LNCAP (cell line): ENCODE data around the gene RANBP3.

ENCODE experiments used
- TF ChIP-seq, protein P1 (sequence below): fragments of 450-650 bp; IDR thresholded peaks from 2 replicates; pipeline ENCODE4 v1.5.1; 2017; ENCODE audit warnings: mild to moderate bottlenecking

The RANBP3 gene

DNA sequence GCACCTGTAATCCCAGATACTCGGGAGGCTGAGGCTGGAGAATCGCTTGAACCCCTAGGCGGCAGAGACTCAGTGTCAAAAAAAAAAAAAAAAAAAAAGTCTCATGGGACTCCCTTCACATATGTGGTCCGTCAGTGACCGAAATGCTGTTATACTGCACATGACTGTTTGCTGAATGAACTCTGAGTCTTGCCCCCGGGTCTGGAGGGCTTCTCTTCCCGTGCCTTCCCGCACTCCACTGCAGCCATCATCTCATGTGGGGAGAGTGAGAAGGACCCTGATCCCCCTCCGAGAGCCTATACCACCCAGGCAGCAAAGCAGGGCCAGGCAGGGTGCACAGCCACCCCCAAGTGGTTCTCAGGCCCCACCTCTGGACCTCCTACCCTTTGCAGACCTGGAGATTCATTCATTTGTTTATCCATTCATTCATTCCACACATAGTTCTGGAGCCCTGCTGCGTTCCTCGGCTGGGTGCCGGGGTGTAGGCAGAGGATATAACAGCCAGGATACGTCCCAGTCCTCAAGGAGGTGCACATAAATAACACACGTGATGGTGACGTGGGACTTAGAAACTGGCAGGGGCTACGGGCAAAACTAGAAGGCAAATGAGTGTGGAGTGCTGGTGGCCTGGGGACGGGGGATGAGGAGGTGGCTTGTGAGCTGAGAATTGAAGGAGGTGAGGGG is 88.5 kb downstream of the RANBP3 start:
- TF ChIP-seq, protein P1, sequence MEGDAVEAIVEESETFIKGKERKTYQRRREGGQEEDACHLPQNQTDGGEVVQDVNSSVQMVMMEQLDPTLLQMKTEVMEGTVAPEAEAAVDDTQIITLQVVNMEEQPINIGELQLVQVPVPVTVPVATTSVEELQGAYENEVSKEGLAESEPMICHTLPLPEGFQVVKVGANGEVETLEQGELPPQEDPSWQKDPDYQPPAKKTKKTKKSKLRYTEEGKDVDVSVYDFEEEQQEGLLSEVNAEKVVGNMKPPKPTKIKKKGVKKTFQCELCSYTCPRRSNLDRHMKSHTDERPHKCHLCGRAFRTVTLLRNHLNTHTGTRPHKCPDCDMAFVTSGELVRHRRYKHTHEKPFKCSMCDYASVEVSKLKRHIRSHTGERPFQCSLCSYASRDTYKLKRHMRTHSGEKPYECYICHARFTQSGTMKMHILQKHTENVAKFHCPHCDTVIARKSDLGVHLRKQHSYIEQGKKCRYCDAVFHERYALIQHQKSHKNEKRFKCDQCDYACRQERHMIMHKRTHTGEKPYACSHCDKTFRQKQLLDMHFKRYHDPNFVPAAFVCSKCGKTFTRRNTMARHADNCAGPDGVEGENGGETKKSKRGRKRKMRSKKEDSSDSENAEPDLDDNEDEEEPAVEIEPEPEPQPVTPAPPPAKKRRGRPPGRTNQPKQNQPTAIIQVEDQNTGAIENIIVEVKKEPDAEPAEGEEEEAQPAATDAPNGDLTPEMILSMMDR, result no peak

DNA sequence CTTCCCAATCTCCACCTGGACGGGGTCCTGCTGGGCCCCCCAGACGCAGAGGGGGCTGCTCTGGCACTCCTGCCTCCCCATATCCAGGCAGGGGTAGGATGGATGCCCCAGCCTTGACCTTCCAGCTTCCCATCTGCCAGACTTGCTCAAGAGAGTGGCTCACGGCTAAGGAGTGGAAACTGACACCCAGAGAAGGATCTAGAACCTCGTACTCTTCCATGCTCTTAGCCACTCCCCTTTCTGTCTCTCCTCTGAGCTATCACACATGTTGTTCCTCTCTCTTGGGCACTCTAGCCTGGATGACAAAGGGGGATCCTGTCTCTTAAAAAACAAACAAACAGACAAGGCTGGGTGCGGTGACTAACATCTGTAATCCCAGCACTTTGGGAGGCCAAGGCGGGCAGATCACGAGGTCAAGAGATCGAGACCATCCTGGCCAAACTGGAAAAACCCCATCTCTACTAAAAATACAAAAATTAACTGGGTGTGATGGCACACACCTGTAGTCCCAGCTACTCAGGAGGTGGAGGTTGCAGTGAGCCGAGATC is 95.4 kb downstream of the RANBP3 start:
- TF ChIP-seq, protein P1, result no peak

DNA sequence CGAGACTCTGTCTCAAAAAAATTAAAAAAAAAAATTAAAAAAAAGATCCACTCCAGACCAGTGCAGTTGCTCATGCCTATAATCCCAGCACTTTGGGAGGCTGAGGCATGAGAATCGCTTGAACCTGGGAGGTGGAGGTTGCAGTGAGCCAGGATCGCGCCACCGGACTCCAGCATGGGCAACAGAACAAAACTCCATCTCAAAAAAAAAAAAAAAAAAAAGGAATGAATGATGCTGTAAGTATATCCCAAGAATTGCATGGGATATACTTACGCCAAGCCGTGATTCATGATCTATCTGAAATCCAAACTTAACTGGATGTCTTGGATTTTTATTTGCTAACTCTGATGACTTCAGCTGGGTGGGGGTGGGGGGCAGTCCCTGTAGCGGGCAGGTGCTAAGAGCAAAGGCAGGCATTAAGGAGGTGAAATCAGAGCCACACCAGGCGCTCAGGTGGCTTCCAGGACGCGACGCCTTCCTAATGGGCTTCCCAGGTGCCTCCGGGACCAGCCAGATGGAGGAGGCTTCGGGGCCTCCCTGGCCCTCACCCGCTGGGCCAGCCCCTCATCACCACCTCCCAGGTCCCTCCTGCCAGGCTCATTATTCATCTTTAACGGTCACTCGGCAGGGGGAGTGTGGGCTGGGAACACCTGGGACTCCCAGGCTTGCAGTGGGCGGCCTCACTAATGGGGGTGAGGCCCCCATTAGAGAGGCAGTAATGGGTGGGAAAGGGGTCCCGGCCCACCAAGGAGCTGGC is 96.2 kb downstream of the RANBP3 start:
- TF ChIP-seq, protein P1, result no peak

DNA sequence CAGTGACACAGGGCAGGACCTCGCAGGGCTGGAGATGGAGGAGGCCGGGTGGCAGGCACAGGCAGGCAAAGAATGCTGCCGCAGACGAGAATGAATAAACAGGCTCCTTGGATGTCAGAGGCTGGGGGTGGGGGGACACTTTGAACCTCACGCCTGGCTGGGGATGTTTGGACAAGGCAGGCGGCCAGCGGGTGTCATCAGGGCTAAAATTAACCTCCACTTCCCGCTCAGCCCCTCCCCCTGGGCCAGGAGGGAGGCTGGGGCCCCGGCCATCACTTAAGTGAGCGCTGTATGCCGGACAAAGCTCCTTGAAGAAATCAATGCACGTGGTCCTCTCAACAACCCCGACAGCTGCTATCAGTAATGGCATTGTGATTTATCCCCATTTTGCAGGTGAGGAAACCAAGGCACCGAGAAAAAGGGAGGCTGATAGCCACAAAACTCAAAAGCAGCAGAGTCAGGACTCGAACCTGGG is 97.3 kb downstream of the RANBP3 start:
- TF ChIP-seq, protein P1, result no peak

DNA sequence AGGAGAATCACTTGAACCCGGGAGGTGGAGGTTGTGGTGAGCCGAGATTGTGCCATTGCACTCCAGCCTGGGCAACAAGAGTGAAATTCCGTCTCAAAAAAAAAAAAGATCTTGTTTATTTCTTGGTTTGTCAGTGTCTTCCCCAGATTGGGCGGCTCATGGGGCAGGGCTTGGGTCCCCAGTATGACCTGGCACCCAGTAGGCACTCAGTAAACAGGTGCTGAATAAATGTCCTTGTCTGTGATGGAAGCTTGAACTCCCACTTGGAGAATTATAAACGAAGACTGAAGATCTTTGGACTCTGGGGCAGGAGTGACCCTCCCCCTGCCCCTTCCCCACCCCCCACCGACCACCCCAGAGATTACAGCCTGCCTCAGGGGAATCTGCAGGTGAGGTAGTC is 97.7 kb downstream of the RANBP3 start:
- TF ChIP-seq, protein P1, result no peak

DNA sequence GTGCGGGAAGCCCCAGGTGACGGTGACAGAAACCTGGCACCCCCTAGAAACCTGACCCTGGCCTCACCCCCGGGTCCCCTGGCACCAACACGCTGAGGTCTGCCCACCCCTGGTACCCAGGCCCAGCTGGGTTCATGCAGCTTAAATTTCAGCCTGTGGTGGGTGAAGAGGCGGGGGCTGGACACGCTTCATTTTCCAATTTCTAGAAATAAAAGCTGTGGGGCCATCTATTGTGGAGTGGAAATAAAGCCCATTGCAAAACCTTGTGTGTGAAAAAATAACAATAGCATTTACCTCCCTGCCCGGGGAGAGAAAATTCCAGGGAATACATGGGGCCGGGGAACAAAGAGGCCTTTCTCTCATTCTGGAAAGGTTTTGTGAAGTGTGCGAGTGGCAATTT is 100.1 kb downstream of the RANBP3 start:
- TF ChIP-seq, protein P1, result no peak

DNA sequence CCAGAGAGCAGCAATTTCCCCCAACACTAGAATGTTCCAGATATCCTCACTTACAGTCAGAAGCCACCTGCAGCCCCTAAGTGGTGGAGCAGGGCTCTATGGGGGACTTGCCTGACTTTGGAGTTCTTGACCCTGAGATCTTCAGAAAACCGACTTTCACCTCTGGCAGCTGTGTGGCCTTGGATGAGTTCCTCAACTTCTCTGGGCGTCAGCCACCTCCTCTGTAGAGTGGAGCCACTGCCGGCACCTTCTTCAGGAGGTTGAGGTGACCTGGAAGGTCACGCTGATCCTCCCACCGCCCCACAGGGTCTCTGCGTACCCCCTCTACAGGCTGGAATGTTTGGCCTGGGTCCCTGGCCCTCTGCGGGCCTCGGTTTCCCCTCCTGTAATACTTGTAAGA is 100.5 kb downstream of the RANBP3 start:
- TF ChIP-seq, protein P1, result no peak
